Activated CD8-positive, alpha-beta T cell treated with anti-CD3 and anti-CD28 coated beads for 36 hours (primary cell): ENCODE measurements around the gene SEC16A. TPM values are rescaled to one million over a fixed set of nuclear protein-coding genes. Genes with fewer than 3 reads are reported as not detected.

Experiments
- ATAC-seq: fragments of 200-7000 bp; cut with Tn5 transposase; one replicate; pipeline ENCODE4 v1.10.0; 2021; ENCODE audit warnings: mild to moderate bottlenecking, moderate library complexity
- CTCF ChIA-PET: fragments of 350-600 bp; sonication (Branson Sonifier 250); formaldehyde crosslinking; loops from one replicate; lab custom pipeline; 2021; ENCODE audit warnings: antibody characterized with exemption; lab: Charles Lee
- POLR2A ChIA-PET: fragments of 350-600 bp; sonication (Branson Sonifier 250); formaldehyde crosslinking; loops from one replicate; lab custom pipeline; 2021; ENCODE audit warnings: antibody characterized with exemption; lab: Charles Lee
- DNase-seq: peaks from one replicate; pipeline ENCODE4 v3.0.0-alpha.2; 2020
- H3K27ac Mint-ChIP-seq: one replicate; pipeline ENCODE4 v1.8.0; 2021; ENCODE audit warnings: mild to moderate bottlenecking, mixed read lengths
- H3K27me3 Mint-ChIP-seq: one replicate; pipeline ENCODE4 v1.8.0; 2021; ENCODE audit warnings: mixed read lengths
- H3K36me3 Mint-ChIP-seq: one replicate; pipeline ENCODE4 v1.8.0; 2021; ENCODE audit warnings: low read depth, mixed read lengths
- H3K4me1 Mint-ChIP-seq: one replicate; pipeline ENCODE4 v1.8.0; 2021; ENCODE audit warnings: low read depth, mixed read lengths
- H3K4me3 Mint-ChIP-seq: one replicate; pipeline ENCODE4 v1.8.0; 2021; ENCODE audit warnings: mild to moderate bottlenecking, moderate library complexity, mixed read lengths
- H3K9me3 Mint-ChIP-seq: one replicate; pipeline ENCODE4 v1.8.0; 2021; ENCODE audit warnings: mixed read lengths
- CTCF ChIP-seq: fragments of 200-600 bp; IDR thresholded peaks from one replicate; pipeline ENCODE4 v1.8.0; 2022; ENCODE audit warnings: antibody characterized with exemption, mild to moderate bottlenecking
- intact Hi-C: fragments of 100-400 bp; cut with micrococcal nuclease; formaldehyde crosslinking; loops from one replicate; pipeline ENCODE4 v1.10.0; 2022
- total RNA-seq, 2 experiments: library from RNA; stranded (reverse); gene quantifications; one replicate each; pipeline ENCODE4 v1.2.3, GENCODE V29; 2021

SEC16A gene
- total RNA-seq, 2 experiments from 2014 or later: 67.9 to 69.8 TPM

- TF ChIP-seq CTCF: no peak
- peaks cover 16% of the 10 kb centered on the region for H3K4me1 Mint-ChIP-seq
- POLR2A ChIA-PET: no interaction called here
Measured at GRCh38 chr9:136527131-136527530, 44.3 kb upstream of the SEC16A start.

GRCh38 chr9:136526625-136527066 lies 43.8 kb upstream of the SEC16A start:
- CTCF ChIA-PET: interaction anchor here (3.5 kb wide), 1 partner anchor 42 kb away, joined by 10 read pairs; no protein-coding TSS in a partner anchor
- no peak for TF ChIP-seq CTCF
- no peak for DNase-seq
- ATAC-seq: no peak
- H3K4me1 Mint-ChIP-seq: peaks cover 15% of the 10 kb centered on the region
- no peak overlapping the region for H3K27ac Mint-ChIP-seq
- H3K9me3 Mint-ChIP-seq: no peaks in the 10 kb centered on the region
- no peaks in the 10 kb centered on the region for H3K27me3 Mint-ChIP-seq
- POLR2A ChIA-PET: no interaction called here
- no peak overlapping the region for H3K4me3 Mint-ChIP-seq
- intact Hi-C loops: no loop called here
- no peaks in the 10 kb centered on the region for H3K36me3 Mint-ChIP-seq

More at GRCh38 chr9:136527131-136527530, 44.3 kb upstream of the SEC16A start:
- CTCF ChIA-PET: interaction anchor here (1.0 to 3.5 kb wide), 2 partner anchors 39 to 42 kb away, joined by 4 to 10 read pairs; no protein-coding TSS in a partner anchor
- intact Hi-C loops: no loop called here
- no peaks in the 10 kb centered on the region for H3K27me3 Mint-ChIP-seq
- H3K9me3 Mint-ChIP-seq: no peaks in the 10 kb centered on the region
- no peak overlapping the region for H3K4me3 Mint-ChIP-seq
- H3K27ac Mint-ChIP-seq: no peak overlapping the region
- DNase-seq (no peak), ATAC-seq (no peak)
- peaks cover under 1% of the 10 kb centered on the region for H3K36me3 Mint-ChIP-seq

DNA sequence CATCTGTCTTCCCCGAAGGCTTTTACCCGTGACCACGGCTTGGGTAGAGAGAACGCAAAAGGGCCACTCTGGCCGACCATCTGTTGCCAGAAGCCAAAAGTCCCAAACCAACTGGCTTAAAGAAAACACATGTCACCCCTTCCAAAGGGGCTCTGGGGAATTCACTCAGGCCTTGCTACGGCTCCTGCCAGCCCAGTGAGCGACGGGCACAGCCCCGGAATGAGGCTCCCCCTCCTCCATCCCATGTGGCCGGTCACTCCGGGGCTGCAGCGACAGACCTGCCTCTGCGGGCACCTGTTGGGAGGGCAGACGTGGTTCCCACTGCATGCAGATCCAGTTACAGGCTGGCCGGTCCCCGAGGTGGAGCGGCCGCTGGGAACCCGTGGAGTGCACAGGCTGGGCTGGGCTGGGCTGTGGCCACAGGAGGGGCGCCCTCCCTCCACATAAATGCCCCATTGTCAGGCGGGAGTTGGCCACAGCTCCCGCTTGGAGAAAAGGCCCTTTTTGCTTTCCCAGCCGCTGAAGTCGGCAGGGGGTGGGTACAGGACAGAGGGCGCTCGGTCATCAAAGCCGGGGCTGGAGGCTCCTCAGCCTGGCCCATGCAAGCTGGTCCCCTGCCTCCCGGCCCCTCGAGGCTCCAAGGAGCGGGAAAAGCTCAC lies 43.1 kb upstream of the SEC16A start:
- H3K4me1 Mint-ChIP-seq: peaks cover 12% of the 10 kb centered on the region
- H3K27ac Mint-ChIP-seq: no peak overlapping the region
- intact Hi-C loops: no loop called here
- H3K36me3 Mint-ChIP-seq: no peaks in the 10 kb centered on the region
- H3K4me3 Mint-ChIP-seq: no peak overlapping the region
- no peak for ATAC-seq
- no peak for DNase-seq
- no peak for TF ChIP-seq CTCF
- CTCF ChIA-PET: interaction anchor here (3.5 kb wide), 1 partner anchor 41 kb away, joined by 10 read pairs; no protein-coding TSS in a partner anchor
- H3K27me3 Mint-ChIP-seq: no peaks in the 10 kb centered on the region
- H3K9me3 Mint-ChIP-seq: no peaks in the 10 kb centered on the region
- POLR2A ChIA-PET: interaction anchor here (0.7 kb wide), 1 partner anchor 181 kb away, joined by 3 read pairs; no protein-coding TSS in a partner anchor

- POLR2A ChIA-PET: no interaction called here
- TF ChIP-seq CTCF: no peak
- no peak for ATAC-seq
- H3K27me3 Mint-ChIP-seq: no peaks in the 10 kb centered on the region
- intact Hi-C loops: no loop called here
- no peak overlapping the region for H3K4me3 Mint-ChIP-seq
- H3K4me1 Mint-ChIP-seq: peaks cover 6% of the 10 kb centered on the region
- H3K27ac Mint-ChIP-seq: no peak overlapping the region
- H3K9me3 Mint-ChIP-seq: no peaks in the 10 kb centered on the region
- H3K36me3 Mint-ChIP-seq: no peaks in the 10 kb centered on the region
- DNase-seq: no peak
- CTCF ChIA-PET: no interaction called here
Measured at GRCh38 chr9:136525207-136525606, 42.4 kb upstream of the SEC16A start.
